ENCODE measurements around the gene MACO1.
"Not testable (repeated sequence)": the region's sequence is repeated elsewhere in the genome, so short reads cannot be mapped to it uniquely, and the experiment has no call there.

The MACO1 gene

GRCh38 chr1:25456502-25456901 is 25.8 kb downstream of the MACO1 start:
- peaks cover 51% of the 10 kb centered on the region for H3K36me3 Mint-ChIP-seq (ENCODE audit: low read depth)
- H3K4me1 Mint-ChIP-seq (ENCODE audit: low read depth) = no peaks in the 10 kb centered on the region
- no peak overlapping the region for H3K4me3 Mint-ChIP-seq
- no peaks in the 10 kb centered on the region for H3K27me3 Mint-ChIP-seq (ENCODE audit: low read depth)
- no peaks in the 10 kb centered on the region for H3K9me3 Mint-ChIP-seq
- DNase-seq (ENCODE audit: low spot score) = no peak
- no peak overlapping the region for H3K27ac Mint-ChIP-seq

- H3K4me3 Mint-ChIP-seq = no peak overlapping the region
- H3K4me1 Mint-ChIP-seq (ENCODE audit: low read depth) = no peaks in the 10 kb centered on the region
- no peak overlapping the region for H3K27ac Mint-ChIP-seq
- H3K36me3 Mint-ChIP-seq (ENCODE audit: low read depth) = peaks cover 54% of the 10 kb centered on the region
- DNase-seq (ENCODE audit: low spot score) = no peak
- H3K9me3 Mint-ChIP-seq = no peaks in the 10 kb centered on the region
- no peaks in the 10 kb centered on the region for H3K27me3 Mint-ChIP-seq (ENCODE audit: low read depth)
Observed at GRCh38 chr1:25458541-25459298, 28.0 kb downstream of the MACO1 start.

GRCh38 chr1:25460020-25460419 is 29.3 kb downstream of the MACO1 start:
- DNase-seq (ENCODE audit: low spot score) = no peak
- peaks cover 2% of the 10 kb centered on the region for H3K4me1 Mint-ChIP-seq (ENCODE audit: low read depth)
- H3K36me3 Mint-ChIP-seq (ENCODE audit: low read depth) = peaks cover 49% of the 10 kb centered on the region
- no peaks in the 10 kb centered on the region for H3K9me3 Mint-ChIP-seq
- H3K4me3 Mint-ChIP-seq = no peak overlapping the region
- no peaks in the 10 kb centered on the region for H3K27me3 Mint-ChIP-seq (ENCODE audit: low read depth)
- H3K27ac Mint-ChIP-seq = no peak overlapping the region

GRCh38 chr1:25460816-25461215 is 30.1 kb downstream of the MACO1 start:
- H3K4me3 Mint-ChIP-seq; H3K4me1 Mint-ChIP-seq (ENCODE audit: low read depth); H3K27me3 Mint-ChIP-seq (ENCODE audit: low read depth); DNase-seq (ENCODE audit: low spot score); H3K9me3 Mint-ChIP-seq; H3K27ac Mint-ChIP-seq: not testable (repeated sequence)
- H3K36me3 Mint-ChIP-seq (ENCODE audit: low read depth) = peaks cover 47% of the 10 kb centered on the region

- no peaks in the 10 kb centered on the region for H3K9me3 Mint-ChIP-seq
- peaks cover 9% of the 10 kb centered on the region for H3K4me1 Mint-ChIP-seq (ENCODE audit: low read depth)
- no peak for DNase-seq (ENCODE audit: low spot score)
- H3K27me3 Mint-ChIP-seq (ENCODE audit: low read depth) = no peaks in the 10 kb centered on the region
- peaks cover 44% of the 10 kb centered on the region for H3K36me3 Mint-ChIP-seq (ENCODE audit: low read depth)
- H3K27ac Mint-ChIP-seq = no peak overlapping the region
- no peak overlapping the region for H3K4me3 Mint-ChIP-seq
Observed at GRCh38 chr1:25461849-25462248, 31.2 kb downstream of the MACO1 start.

- Mint-ChIP-seq H3K36me3 (ENCODE audit: low read depth) (peaks cover 43% of the 10 kb centered on the region), H3K27ac (no peak overlapping the region), H3K4me3 (no peak overlapping the region), H3K27me3 (ENCODE audit: low read depth) (no peaks in the 10 kb centered on the region), H3K4me1 (ENCODE audit: low read depth) (peaks cover 18% of the 10 kb centered on the region), H3K9me3 (no peaks in the 10 kb centered on the region)
- no peak for DNase-seq (ENCODE audit: low spot score)
Observed at GRCh38 chr1:25462732-25463131, 32.0 kb downstream of the MACO1 start.

GRCh38 chr1:25467193-25467592 is 36.5 kb downstream of the MACO1 start:
- H3K27me3 Mint-ChIP-seq (ENCODE audit: low read depth) = no peaks in the 10 kb centered on the region
- peak; percentile 15 for DNase-seq (ENCODE audit: low spot score)
- peaks cover 24% of the 10 kb centered on the region for H3K4me1 Mint-ChIP-seq (ENCODE audit: low read depth)
- no peaks in the 10 kb centered on the region for H3K9me3 Mint-ChIP-seq
- peak overlapping the region; percentile 73 for H3K27ac Mint-ChIP-seq
- H3K4me3 Mint-ChIP-seq = peak overlapping the region; percentile 51
- H3K36me3 Mint-ChIP-seq (ENCODE audit: low read depth) = peaks cover 29% of the 10 kb centered on the region

- peak overlapping the region; percentile 73 for H3K27ac Mint-ChIP-seq
Observed at GRCh38 chr1:25467616-25468015, 36.9 kb downstream of the MACO1 start.

GRCh38 chr1:25468033-25468432 is 37.3 kb downstream of the MACO1 start:
- Mint-ChIP-seq H3K9me3 (no peaks in the 10 kb centered on the region), H3K4me1 (ENCODE audit: low read depth) (peaks cover 30% of the 10 kb centered on the region), H3K36me3 (ENCODE audit: low read depth) (peaks cover 25% of the 10 kb centered on the region), H3K27ac (no peak overlapping the region), H3K27me3 (ENCODE audit: low read depth) (no peaks in the 10 kb centered on the region), H3K4me3 (peak overlapping the region; percentile 51)
- no peak for DNase-seq (ENCODE audit: low spot score)

More at GRCh38 chr1:25467616-25468015, 36.9 kb downstream of the MACO1 start:
- Mint-ChIP-seq H3K36me3 (ENCODE audit: low read depth) (peaks cover 26% of the 10 kb centered on the region), H3K27me3 (ENCODE audit: low read depth) (no peaks in the 10 kb centered on the region), H3K4me1 (ENCODE audit: low read depth) (peaks cover 28% of the 10 kb centered on the region), H3K4me3 (peak overlapping the region; percentile 51), H3K9me3 (no peaks in the 10 kb centered on the region)
- DNase-seq (ENCODE audit: low spot score) = no peak

- Mint-ChIP-seq H3K9me3 (no peaks in the 10 kb centered on the region), H3K36me3 (ENCODE audit: low read depth) (peaks cover 25% of the 10 kb centered on the region), H3K27ac (no peak overlapping the region), H3K4me3 (no peak overlapping the region), H3K4me1 (ENCODE audit: low read depth) (peaks cover 39% of the 10 kb centered on the region), H3K27me3 (ENCODE audit: low read depth) (no peaks in the 10 kb centered on the region)
- DNase-seq (ENCODE audit: low spot score) = no peak
Observed at GRCh38 chr1:25469177-25469576, 38.5 kb downstream of the MACO1 start.

- no peaks in the 10 kb centered on the region for H3K27me3 Mint-ChIP-seq (ENCODE audit: low read depth)
- DNase-seq (ENCODE audit: low spot score) = no peak
- H3K4me1 Mint-ChIP-seq (ENCODE audit: low read depth) = peaks cover 36% of the 10 kb centered on the region
- H3K36me3 Mint-ChIP-seq (ENCODE audit: low read depth) = peaks cover 21% of the 10 kb centered on the region
- no peaks in the 10 kb centered on the region for H3K9me3 Mint-ChIP-seq
- H3K4me3 Mint-ChIP-seq = no peak overlapping the region
- H3K27ac Mint-ChIP-seq = peak overlapping the region; percentile 1
Observed at GRCh38 chr1:25472471-25472870, 41.8 kb downstream of the MACO1 start.

- H3K27ac Mint-ChIP-seq = peak overlapping the region; percentile 81
- peak overlapping the region; percentile 74 for H3K4me3 Mint-ChIP-seq
- H3K4me1 Mint-ChIP-seq (ENCODE audit: low read depth) = peaks cover 28% of the 10 kb centered on the region
Observed at GRCh38 chr1:25473653-25474225, 43.0 kb downstream of the MACO1 start.

GRCh38 chr1:25474439-25475047 is 43.8 kb downstream of the MACO1 start:
- Mint-ChIP-seq H3K9me3 (no peaks in the 10 kb centered on the region), H3K27ac (peak overlapping the region; percentile 55), H3K36me3 (ENCODE audit: low read depth) (peaks cover 14% of the 10 kb centered on the region), H3K4me3 (peak overlapping the region; percentile 74), H3K27me3 (ENCODE audit: low read depth) (no peaks in the 10 kb centered on the region), H3K4me1 (ENCODE audit: low read depth) (peaks cover 28% of the 10 kb centered on the region)
- DNase-seq (ENCODE audit: low spot score) = no peak

More at GRCh38 chr1:25473653-25474225, 43.0 kb downstream of the MACO1 start:
- H3K9me3 Mint-ChIP-seq = no peaks in the 10 kb centered on the region
- H3K36me3 Mint-ChIP-seq (ENCODE audit: low read depth) = peaks cover 14% of the 10 kb centered on the region
- DNase-seq (ENCODE audit: low spot score) = no peak
- no peaks in the 10 kb centered on the region for H3K27me3 Mint-ChIP-seq (ENCODE audit: low read depth)
